Measurements from ENCODE around the gene SRSF2.

Gene SRSF2

GRCh38 chr17:76781056-76781982 lies 44.2 kb upstream of the SRSF2 start:
- Histone ChIP-seq H3K4me3 (ENCODE audit: low read length, poor library complexity, severe bottlenecking) (no peak overlapping the region), H3K4me2 (ENCODE audit: low read depth, low read length, poor library complexity, severe bottlenecking) (no peak overlapping the region), H3K9ac (ENCODE audit: low read depth, low read length, poor library complexity, severe bottlenecking) (no peak overlapping the region), H4K20me1 (ENCODE audit: insufficient read depth, low read length, poor library complexity, severe bottlenecking) (no peaks in the 10 kb centered on the region), H3K79me2 (ENCODE audit: insufficient read depth, low read length) (no peaks in the 10 kb centered on the region), H3K9me2 (replicated peaks; ENCODE audit: low read depth, low read length) (no peaks in the 10 kb centered on the region), H3K9me3 (ENCODE audit: insufficient read depth, low read depth, low read length) (no peaks in the 10 kb centered on the region), H3K4me1 (ENCODE audit: insufficient read depth, low read length, poor library complexity, severe bottlenecking) (no peaks in the 10 kb centered on the region), H3K27me3 (ENCODE audit: insufficient read depth, low read length, poor library complexity, severe bottlenecking) (no peaks in the 10 kb centered on the region), H2AFZ (ENCODE audit: low read length) (no peak overlapping the region), H3K36me3 (ENCODE audit: insufficient read depth, low read length) (peaks cover 24% of the 10 kb centered on the region; the same call in 1 of the 2 replicates), H3F3A (ENCODE audit: low read depth) (no peaks in the 10 kb centered on the region)
- TF ChIP-seq, protein P1, sequence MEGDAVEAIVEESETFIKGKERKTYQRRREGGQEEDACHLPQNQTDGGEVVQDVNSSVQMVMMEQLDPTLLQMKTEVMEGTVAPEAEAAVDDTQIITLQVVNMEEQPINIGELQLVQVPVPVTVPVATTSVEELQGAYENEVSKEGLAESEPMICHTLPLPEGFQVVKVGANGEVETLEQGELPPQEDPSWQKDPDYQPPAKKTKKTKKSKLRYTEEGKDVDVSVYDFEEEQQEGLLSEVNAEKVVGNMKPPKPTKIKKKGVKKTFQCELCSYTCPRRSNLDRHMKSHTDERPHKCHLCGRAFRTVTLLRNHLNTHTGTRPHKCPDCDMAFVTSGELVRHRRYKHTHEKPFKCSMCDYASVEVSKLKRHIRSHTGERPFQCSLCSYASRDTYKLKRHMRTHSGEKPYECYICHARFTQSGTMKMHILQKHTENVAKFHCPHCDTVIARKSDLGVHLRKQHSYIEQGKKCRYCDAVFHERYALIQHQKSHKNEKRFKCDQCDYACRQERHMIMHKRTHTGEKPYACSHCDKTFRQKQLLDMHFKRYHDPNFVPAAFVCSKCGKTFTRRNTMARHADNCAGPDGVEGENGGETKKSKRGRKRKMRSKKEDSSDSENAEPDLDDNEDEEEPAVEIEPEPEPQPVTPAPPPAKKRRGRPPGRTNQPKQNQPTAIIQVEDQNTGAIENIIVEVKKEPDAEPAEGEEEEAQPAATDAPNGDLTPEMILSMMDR (conservative IDR thresholded peaks at IDR 0.05; ENCODE audit: low read length), result peak; percentile 30; the same call in 1 of the 2 replicates
- TF ChIP-seq EZH2phosphoT487 (IDR thresholded peaks at IDR 0.05; ENCODE audit: borderline replicate concordance), result no peak

- H3K79me2 ChIP-seq (ENCODE audit: insufficient read depth, low read length), result no peaks in the 10 kb centered on the region
- peaks cover 30% of the 10 kb centered on the region; the same call in 1 of the 2 replicates for H3K36me3 ChIP-seq (ENCODE audit: insufficient read depth, low read length)
- no peaks in the 10 kb centered on the region for H3F3A ChIP-seq (ENCODE audit: low read depth)
- H3K4me1 ChIP-seq (ENCODE audit: insufficient read depth, low read length, poor library complexity, severe bottlenecking), result peaks cover 9% of the 10 kb centered on the region
- H3K27me3 ChIP-seq (ENCODE audit: insufficient read depth, low read length, poor library complexity, severe bottlenecking), result no peaks in the 10 kb centered on the region
- H3K4me2 ChIP-seq (ENCODE audit: low read depth, low read length, poor library complexity, severe bottlenecking), result no peak overlapping the region
- H2AFZ ChIP-seq (ENCODE audit: low read length), result no peak overlapping the region
- no peak overlapping the region for H3K9ac ChIP-seq (ENCODE audit: low read depth, low read length, poor library complexity, severe bottlenecking)
- no peak overlapping the region for H3K4me3 ChIP-seq (ENCODE audit: low read length, poor library complexity, severe bottlenecking)
- no peaks in the 10 kb centered on the region for H3K9me3 ChIP-seq (ENCODE audit: insufficient read depth, low read depth, low read length)
- H4K20me1 ChIP-seq (ENCODE audit: insufficient read depth, low read length, poor library complexity, severe bottlenecking), result no peaks in the 10 kb centered on the region
- H3K9me2 ChIP-seq (replicated peaks; ENCODE audit: low read depth, low read length), result no peaks in the 10 kb centered on the region
- TF ChIP-seq, protein P1 (conservative IDR thresholded peaks at IDR 0.05; ENCODE audit: low read length), result no peak
- no peak for TF ChIP-seq EZH2phosphoT487 (IDR thresholded peaks at IDR 0.05; ENCODE audit: borderline replicate concordance)
Observed at GRCh38 chr17:76775021-76775600, 38.0 kb upstream of the SRSF2 start.

DNA sequence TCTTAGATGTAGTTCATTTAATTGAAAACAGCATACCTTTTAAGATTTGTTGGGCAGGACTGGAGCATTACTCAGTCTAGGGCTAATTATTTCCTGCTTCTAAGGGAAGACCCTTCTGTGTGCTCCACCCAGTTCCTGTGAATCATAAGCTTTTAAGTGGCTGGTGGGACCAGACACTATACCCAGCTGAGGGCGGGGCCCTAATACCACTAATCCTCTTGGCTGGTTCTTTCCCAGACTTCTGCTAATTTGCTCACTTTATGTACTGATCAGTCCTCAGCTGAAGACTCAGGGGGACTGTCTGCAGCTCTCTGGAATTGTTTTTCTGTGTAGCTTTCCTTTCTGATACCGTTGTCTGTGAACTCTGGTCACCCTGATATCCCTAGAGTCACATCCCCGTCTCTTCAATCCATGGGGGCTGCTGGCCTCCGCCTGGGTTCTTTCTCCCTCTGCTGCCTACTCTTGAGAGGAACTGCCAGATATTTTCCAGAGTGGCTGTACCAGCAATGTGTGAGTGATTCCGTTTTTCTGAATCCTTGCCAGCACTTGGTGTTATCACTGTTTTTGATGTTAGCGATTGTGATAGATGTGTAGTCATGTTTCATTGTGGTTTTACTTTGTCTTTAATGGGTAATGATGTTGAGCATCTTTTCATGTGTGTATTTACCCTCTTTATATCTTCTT lies 35.9 kb upstream of the SRSF2 start:
- H3K9me2 ChIP-seq (replicated peaks; ENCODE audit: low read depth, low read length), result no peaks in the 10 kb centered on the region
- peaks cover 9% of the 10 kb centered on the region for H3K4me1 ChIP-seq (ENCODE audit: insufficient read depth, low read length, poor library complexity, severe bottlenecking)
- peaks cover 29% of the 10 kb centered on the region; the same call in 1 of the 2 replicates for H3K36me3 ChIP-seq (ENCODE audit: insufficient read depth, low read length)
- H3F3A ChIP-seq (ENCODE audit: low read depth), result no peaks in the 10 kb centered on the region
- H3K9ac ChIP-seq (ENCODE audit: low read depth, low read length, poor library complexity, severe bottlenecking), result peak overlapping the region; percentile 42
- H4K20me1 ChIP-seq (ENCODE audit: insufficient read depth, low read length, poor library complexity, severe bottlenecking), result no peaks in the 10 kb centered on the region
- TF ChIP-seq EZH2phosphoT487 (IDR thresholded peaks at IDR 0.05; ENCODE audit: borderline replicate concordance), result no peak
- TF ChIP-seq, protein P1 (conservative IDR thresholded peaks at IDR 0.05; ENCODE audit: low read length), result no peak
- H2AFZ ChIP-seq (ENCODE audit: low read length), result peak overlapping the region; percentile 62
- H3K79me2 ChIP-seq (ENCODE audit: insufficient read depth, low read length), result no peaks in the 10 kb centered on the region
- no peaks in the 10 kb centered on the region for H3K9me3 ChIP-seq (ENCODE audit: insufficient read depth, low read depth, low read length)
- H3K27me3 ChIP-seq (ENCODE audit: insufficient read depth, low read length, poor library complexity, severe bottlenecking), result no peaks in the 10 kb centered on the region
- H3K4me3 ChIP-seq (ENCODE audit: low read length, poor library complexity, severe bottlenecking), result peak overlapping the region; percentile 66
- H3K4me2 ChIP-seq (ENCODE audit: low read depth, low read length, poor library complexity, severe bottlenecking), result peak overlapping the region; percentile 71
